PC-3 (cell line): ENCODE results near the gene SNUPN. TPM values are rescaled to one million over a fixed set of nuclear protein-coding genes. Genes with fewer than 3 reads are reported as not detected.
"Not testable (repeated sequence)": the region's sequence is repeated elsewhere in the genome, so short reads cannot be mapped to it uniquely, and the experiment has no call there.

Experiments
- ATAC-seq: fragments of 200-7000 bp; cut with Tn5 transposase; 2 replicates; pipeline ENCODE4 v1.9.1; 2020; ENCODE audit warnings: mild to moderate bottlenecking, moderate library complexity
- BruUV-seq: library from RNA; stranded (reverse); fragments of 400-500 nt; replicated peaks from 2 replicates; lab custom pipeline; 2021; lab: Mats Ljungman, UMichigan
- CTCF ChIA-PET: fragments of 300-600 bp; sonication (Branson Sonifier 250); formaldehyde crosslinking; loops from one replicate; lab custom pipeline; 2022; ENCODE audit warnings: antibody characterized with exemption; lab: Charles Lee
- POLR2A ChIA-PET: fragments of 300-600 bp; sonication (Branson Sonifier 250); formaldehyde crosslinking; loops from one replicate; lab custom pipeline; 2022; ENCODE audit warnings: antibody characterized with exemption; ENCODE audit not compliant: unreplicated experiment; lab: Charles Lee
- DNase-seq: peaks from one replicate; pipeline ENCODE4 v3.0.0-alpha.2; 2015
- H2AFZ ChIP-seq: fragments of 300-600 bp; sonication (generic); 2 replicates; pipeline ENCODE4 v1.6.0; 2016; ENCODE audit warnings: antibody characterized with exemption, low read length
- H3F3A ChIP-seq: fragments of 300-600 bp; sonication (generic); one replicate; pipeline ENCODE4 v1.6.0; 2017; ENCODE audit warnings: antibody characterized with exemption, low read length, control low read depth, mild to moderate bottlenecking; ENCODE audit not compliant: unreplicated experiment
- H3K27ac ChIP-seq: fragments of 300-600 bp; sonication (generic); 2 replicates; pipeline ENCODE4 v1.5.1; 2016; ENCODE audit warnings: mild to moderate bottlenecking, low read length
- H3K27me3 ChIP-seq: fragments of 300-600 bp; sonication (generic); 2 replicates; pipeline ENCODE4 v1.6.1; 2016; ENCODE audit warnings: low read length, mixed read lengths
- H3K36me3 ChIP-seq: fragments of 300-600 bp; sonication (generic); 2 replicates; pipeline ENCODE4 v1.6.1; 2016; ENCODE audit warnings: low read depth, mixed run types, low read length, mixed read lengths
- H3K4me1 ChIP-seq: fragments of 300-600 bp; sonication (generic); 2 replicates; pipeline ENCODE4 v1.5.1; 2016; ENCODE audit warnings: low read length; ENCODE audit not compliant: insufficient read depth
- H3K4me2 ChIP-seq: fragments of 300-600 bp; sonication (generic); 2 replicates; pipeline ENCODE4 v1.6.0; 2016; ENCODE audit warnings: low read length
- H3K4me3 ChIP-seq: fragments of 300-600 bp; sonication (generic); 2 replicates; pipeline ENCODE4 v1.5.1; 2016; ENCODE audit warnings: mild to moderate bottlenecking, low read length, mixed read lengths
- H3K79me2 ChIP-seq: fragments of 300-600 bp; sonication (generic); 2 replicates; pipeline ENCODE4 v1.6.1; 2017; ENCODE audit warnings: low read length, mixed read lengths
- H3K9ac ChIP-seq: fragments of 300-600 bp; sonication (generic); 2 replicates; pipeline ENCODE4 v1.6.0; 2016; ENCODE audit warnings: mild to moderate bottlenecking, low read length
- H3K9me2 ChIP-seq: fragments of 300-600 bp; sonication (generic); replicated peaks from 2 replicates; pipeline ENCODE4 v1.6.1; 2016; ENCODE audit warnings: mixed run types, low read length, mixed read lengths
- H3K9me3 ChIP-seq: fragments of 300-600 bp; sonication (generic); 2 replicates; pipeline ENCODE4 v1.6.1; 2016; ENCODE audit warnings: low read length, mixed read lengths
- H4K20me1 ChIP-seq: fragments of 300-600 bp; sonication (generic); 2 replicates; pipeline ENCODE4 v1.6.1; 2016; ENCODE audit warnings: low read length, mixed read lengths
- EZH2 ChIP-seq: fragments of 300-600 bp; sonication (generic); IDR thresholded peaks from one replicate; pipeline ENCODE4 v1.6.1; 2017; ENCODE audit warnings: antibody characterized with exemption, mild to moderate bottlenecking, low read length; ENCODE audit not compliant: unreplicated experiment
- EZH2phosphoT487 ChIP-seq: fragments of 300-600 bp; sonication (generic); IDR thresholded peaks from 2 replicates; pipeline ENCODE4 v1.6.1; 2018; ENCODE audit warnings: mild to moderate bottlenecking, antibody characterized with exemption, low read length, borderline replicate concordance
- intact Hi-C: fragments of 100-400 bp; cut with micrococcal nuclease; formaldehyde crosslinking; loops from 2 replicates; pipeline ENCODE4 v1.9.0; 2023
- total RNA-seq: library from RNA; depleted of rRNA; stranded (reverse); fragments of >200 nt; gene quantifications from 2 replicates; pipeline ENCODE4 v1.2.3, GENCODE V29; 2014
- TF ChIP-seq, protein P1 (sequence below): fragments of 300-600 bp; sonication (generic); conservative IDR thresholded peaks from 2 replicates; pipeline ENCODE4 v1.5.1; 2017; ENCODE audit warnings: antibody characterized with exemption, low read depth, mild to moderate bottlenecking, low read length

The SNUPN gene
- total RNA-seq, 1 experiment from 2014 or later: 7.9 TPM

DNA sequence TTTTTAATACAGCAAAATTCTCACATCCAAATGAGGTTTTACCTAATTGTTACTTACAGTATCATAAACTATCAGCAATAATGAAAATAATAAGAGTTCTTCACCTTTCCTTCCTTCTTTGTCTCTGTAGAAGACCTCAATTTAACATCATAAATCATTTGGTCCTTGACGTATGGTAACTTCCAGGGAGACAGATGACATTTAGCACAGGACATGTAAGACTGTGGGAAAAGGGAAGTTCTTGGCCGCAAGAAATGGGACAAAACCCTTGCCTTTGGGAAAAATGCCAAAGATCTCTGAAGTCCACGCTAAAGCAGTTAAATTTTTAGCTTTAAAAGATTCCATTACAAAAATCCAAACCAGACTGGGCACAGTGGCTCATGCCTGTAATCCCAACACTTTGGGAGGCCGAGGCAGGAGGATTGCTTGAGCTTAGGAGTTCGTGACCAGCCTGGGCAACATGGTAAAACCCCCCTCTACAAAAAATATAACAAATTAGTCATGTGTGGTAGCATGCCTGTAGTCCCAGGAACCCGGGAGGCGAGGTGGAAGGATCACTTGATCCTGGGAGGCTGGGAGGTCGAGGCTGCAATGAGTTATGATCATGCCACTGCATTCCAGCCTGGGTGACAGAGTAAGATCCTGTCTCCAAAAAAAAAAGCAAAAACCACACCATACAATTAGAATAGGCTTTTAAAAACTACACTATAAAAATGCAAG lies 55.2 kb downstream of the SNUPN start:
- Histone ChIP-seq H3F3A (no peaks in the 10 kb centered on the region), H3K27ac (no peak overlapping the region), H4K20me1 (no peaks in the 10 kb centered on the region), H3K9me3 (no peaks in the 10 kb centered on the region), H3K79me2 (peaks cover 39% of the 10 kb centered on the region), H3K36me3 (peaks cover 3% of the 10 kb centered on the region; the same call in 1 of the 2 replicates), H3K9me2 (no peaks in the 10 kb centered on the region), H3K4me2 (no peak overlapping the region), H2AFZ (no peak overlapping the region), H3K9ac (no peak overlapping the region), H3K27me3 (no peaks in the 10 kb centered on the region), H3K4me1 (peaks cover 5% of the 10 kb centered on the region; the same call in 1 of the 2 replicates), H3K4me3 (no peak overlapping the region)
- ChIA-PET CTCF (interaction anchor here (0.6 kb wide), 1 partner anchor 266 kb away, joined by 3 read pairs; no protein-coding TSS in a partner anchor), POLR2A (no interaction called here)
- no peak for DNase-seq
- no peak for TF ChIP-seq EZH2
- no peak for ATAC-seq
- intact Hi-C loops: no loop called here
- no TSS peak for BruUV-seq

DNA sequence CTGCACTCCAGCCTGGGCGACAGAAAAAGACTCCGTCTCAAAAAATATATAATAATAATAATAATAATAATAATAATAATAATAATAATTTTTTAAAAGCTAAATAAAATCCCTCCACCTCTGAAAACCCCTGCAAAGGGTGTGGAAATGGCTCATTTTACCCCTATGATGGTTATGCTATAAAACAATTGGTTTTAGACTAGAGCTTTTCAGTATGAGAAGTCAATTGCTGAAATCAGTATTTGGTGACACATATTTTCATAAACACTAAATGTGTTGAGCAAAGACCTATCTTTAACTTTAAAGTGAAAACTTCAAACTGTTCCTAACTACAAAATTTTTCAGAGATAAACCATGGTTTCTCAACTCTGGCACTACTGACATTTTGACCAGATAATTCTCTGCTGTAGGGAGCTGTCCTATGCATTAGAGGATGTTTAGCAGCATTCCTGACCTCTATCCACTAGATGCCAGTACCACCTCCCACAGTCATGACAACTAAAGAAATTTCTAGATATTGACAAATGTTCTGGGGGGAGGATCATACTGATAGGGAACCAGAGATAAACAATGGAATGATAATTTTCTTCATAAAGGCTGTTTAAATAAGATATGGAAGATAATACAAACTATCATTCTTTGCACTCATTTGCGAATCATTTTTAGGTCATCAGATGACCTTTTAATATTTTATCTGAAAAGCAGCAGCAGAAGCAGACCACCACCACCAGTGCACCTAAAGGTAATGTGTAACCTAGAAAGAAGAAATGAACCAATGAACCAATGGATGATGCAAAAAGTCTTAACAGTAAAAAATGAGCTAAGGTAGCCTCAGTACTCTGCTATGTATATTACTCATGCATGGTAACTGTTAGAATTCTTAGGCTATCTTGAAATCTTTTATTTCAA lies 60.2 kb downstream of the SNUPN start:
- 0 out of 2 replicates have a peak, but pooled peaks cover 9% of the 10 kb centered on the region for H3K79me2 ChIP-seq
- no peaks in the 10 kb centered on the region for H3F3A ChIP-seq
- ATAC-seq: no peak
- TF ChIP-seq EZH2phosphoT487 (no peak), EZH2 (no peak)
- TF ChIP-seq, protein P1, sequence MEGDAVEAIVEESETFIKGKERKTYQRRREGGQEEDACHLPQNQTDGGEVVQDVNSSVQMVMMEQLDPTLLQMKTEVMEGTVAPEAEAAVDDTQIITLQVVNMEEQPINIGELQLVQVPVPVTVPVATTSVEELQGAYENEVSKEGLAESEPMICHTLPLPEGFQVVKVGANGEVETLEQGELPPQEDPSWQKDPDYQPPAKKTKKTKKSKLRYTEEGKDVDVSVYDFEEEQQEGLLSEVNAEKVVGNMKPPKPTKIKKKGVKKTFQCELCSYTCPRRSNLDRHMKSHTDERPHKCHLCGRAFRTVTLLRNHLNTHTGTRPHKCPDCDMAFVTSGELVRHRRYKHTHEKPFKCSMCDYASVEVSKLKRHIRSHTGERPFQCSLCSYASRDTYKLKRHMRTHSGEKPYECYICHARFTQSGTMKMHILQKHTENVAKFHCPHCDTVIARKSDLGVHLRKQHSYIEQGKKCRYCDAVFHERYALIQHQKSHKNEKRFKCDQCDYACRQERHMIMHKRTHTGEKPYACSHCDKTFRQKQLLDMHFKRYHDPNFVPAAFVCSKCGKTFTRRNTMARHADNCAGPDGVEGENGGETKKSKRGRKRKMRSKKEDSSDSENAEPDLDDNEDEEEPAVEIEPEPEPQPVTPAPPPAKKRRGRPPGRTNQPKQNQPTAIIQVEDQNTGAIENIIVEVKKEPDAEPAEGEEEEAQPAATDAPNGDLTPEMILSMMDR: no peak
- no peak overlapping the region for H2AFZ ChIP-seq
- intact Hi-C loops: no loop called here
- H3K9ac ChIP-seq: no peak overlapping the region
- H4K20me1 ChIP-seq: no peaks in the 10 kb centered on the region
- no peak for DNase-seq
- no peaks in the 10 kb centered on the region for H3K9me2 ChIP-seq
- no peaks in the 10 kb centered on the region for H3K27me3 ChIP-seq
- no peak overlapping the region for H3K4me3 ChIP-seq
- no peaks in the 10 kb centered on the region for H3K4me1 ChIP-seq
- no peak overlapping the region for H3K27ac ChIP-seq
- no TSS peak for BruUV-seq
- no peak overlapping the region for H3K4me2 ChIP-seq
- H3K9me3 ChIP-seq: no peaks in the 10 kb centered on the region
- ChIA-PET POLR2A (no interaction called here), CTCF (interaction anchor here (0.5 kb wide), 1 partner anchor 68 kb away, joined by 4 read pairs; no protein-coding TSS in a partner anchor)
- peaks cover 3% of the 10 kb centered on the region; the same call in 1 of the 2 replicates for H3K36me3 ChIP-seq

DNA sequence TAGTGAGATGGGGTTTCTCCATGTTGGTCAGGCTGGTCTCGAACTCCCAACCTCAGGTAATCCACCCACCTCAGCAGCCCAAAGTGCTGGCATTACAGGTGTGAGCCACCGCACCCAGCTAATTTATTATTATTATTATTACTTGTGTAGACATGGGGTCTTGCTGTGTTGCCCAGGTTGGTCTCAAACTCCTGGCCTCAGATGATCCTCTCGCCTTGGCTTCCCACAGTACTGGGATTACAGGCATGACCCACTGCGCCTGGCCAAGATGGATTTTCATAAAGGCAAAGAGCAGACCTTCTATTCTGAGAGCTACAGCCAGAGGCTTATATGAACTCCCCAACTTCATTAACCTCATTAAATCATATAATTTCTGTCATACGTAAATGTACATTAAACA lies 63.6 kb downstream of the SNUPN start:
- Histone ChIP-seq H3K4me3 (no peak overlapping the region), H3K79me2 (0 out of 2 replicates have a peak, but pooled peaks cover 5% of the 10 kb centered on the region), H3K27me3 (no peaks in the 10 kb centered on the region), H3K9me2 (no peaks in the 10 kb centered on the region), H3K36me3 (no peaks in the 10 kb centered on the region; the same call in 1 of the 2 replicates), H4K20me1 (no peaks in the 10 kb centered on the region), H3K9me3 (no peaks in the 10 kb centered on the region), H3K4me1 (no peaks in the 10 kb centered on the region), H2AFZ (no peak overlapping the region), H3F3A (no peaks in the 10 kb centered on the region), H3K4me2 (no peak overlapping the region), H3K27ac (no peak overlapping the region), H3K9ac (no peak overlapping the region)
- BruUV-seq: no TSS peak
- TF ChIP-seq EZH2 (no peak), EZH2phosphoT487 (no peak)
- TF ChIP-seq, protein P1: no peak
- ChIA-PET POLR2A (no interaction called here), CTCF (no interaction called here)
- intact Hi-C loops: no loop called here
- no peak for ATAC-seq
- DNase-seq: no peak

DNA sequence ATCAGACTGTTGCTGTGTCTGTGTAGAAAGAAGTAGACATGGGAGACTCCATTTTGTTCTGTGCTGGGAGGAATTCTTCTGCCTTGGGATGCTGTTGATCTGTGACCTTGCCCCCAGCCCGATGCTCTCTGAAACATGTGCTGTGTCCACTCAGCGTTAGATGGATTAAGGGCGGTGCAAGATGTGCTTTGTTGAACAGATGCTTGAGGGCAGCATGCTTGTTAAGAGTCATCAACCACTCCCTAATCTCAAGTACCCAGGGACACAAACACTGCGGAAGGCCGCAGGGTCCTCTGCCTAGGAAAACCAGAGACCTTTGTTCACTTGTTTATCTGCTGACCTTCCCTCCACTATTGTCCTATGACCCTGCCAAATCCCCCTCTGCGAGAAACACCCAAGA lies 66.2 kb downstream of the SNUPN start:
- ATAC-seq, H3K4me3 ChIP-seq, H3K79me2 ChIP-seq, H3K9me2 ChIP-seq, H3K36me3 ChIP-seq, POLR2A ChIA-PET, DNase-seq, intact Hi-C loops, BruUV-seq, H3F3A ChIP-seq, H3K9me3 ChIP-seq, H3K27ac ChIP-seq, CTCF ChIA-PET, H4K20me1 ChIP-seq, H3K4me2 ChIP-seq, H2AFZ ChIP-seq, H3K27me3 ChIP-seq, H3K4me1 ChIP-seq, H3K9ac ChIP-seq: not testable (repeated sequence)
